GM12864 (cell line): ENCODE results near the gene FANK1.

Experiments
- DNase-seq: peaks from one replicate; pipeline ENCODE4 v3.0.0-alpha.2; 2011; ENCODE audit warnings: low read depth
- H3K4me3 ChIP-seq: 2 replicates; pipeline ENCODE4 v1.5.1; 2011; ENCODE audit warnings: mild to moderate bottlenecking, low read depth, low read length, control low read depth
- CTCF ChIP-seq: IDR thresholded peaks from 2 replicates; pipeline ENCODE4 v1.5.1; 2011; ENCODE audit warnings: low read depth, mild to moderate bottlenecking, moderate library complexity, low read length, control low read depth, inconsistent platforms; ENCODE audit errors: missing control alignments

Gene FANK1

GRCh38 chr10:125983656-125984055 lies 87.3 kb downstream of the FANK1 start:
- no peak for DNase-seq
- TF ChIP-seq CTCF, result no peak
- no peak overlapping the region for H3K4me3 ChIP-seq

GRCh38 chr10:125984346-125984745 lies 88.0 kb downstream of the FANK1 start:
- no peak overlapping the region for H3K4me3 ChIP-seq
- no peak for DNase-seq
- TF ChIP-seq CTCF, result no peak

- no peak overlapping the region for H3K4me3 ChIP-seq
- TF ChIP-seq CTCF, result no peak
- DNase-seq, result no peak
These were observed 88.6 kb downstream of the FANK1 start for GRCh38 chr10:125984865-125985495.

GRCh38 chr10:125985557-125986240 lies 89.3 kb downstream of the FANK1 start:
- no peak for TF ChIP-seq CTCF
- no peak for DNase-seq
- H3K4me3 ChIP-seq, result no peak overlapping the region

- no peak for TF ChIP-seq CTCF
- no peak for DNase-seq
- H3K4me3 ChIP-seq, result no peak overlapping the region
These were observed 93.4 kb downstream of the FANK1 start for GRCh38 chr10:125989791-125990190.

- no peak for DNase-seq
- H3K4me3 ChIP-seq, result no peak overlapping the region
- no peak for TF ChIP-seq CTCF
These were observed 94.6 kb downstream of the FANK1 start for GRCh38 chr10:125990974-125991373.

- H3K4me3 ChIP-seq, result no peak overlapping the region
- no peak for DNase-seq
- no peak for TF ChIP-seq CTCF
These were observed 95.0 kb downstream of the FANK1 start for GRCh38 chr10:125991392-125991791.
